Measurements from ENCODE around the gene RTP1. TPM values are rescaled to one million over a fixed set of nuclear protein-coding genes. Genes with fewer than 3 reads are reported as not detected.

The RTP1 gene
- total RNA-seq, 3 donors from 2014 or later = not detected

DNA sequence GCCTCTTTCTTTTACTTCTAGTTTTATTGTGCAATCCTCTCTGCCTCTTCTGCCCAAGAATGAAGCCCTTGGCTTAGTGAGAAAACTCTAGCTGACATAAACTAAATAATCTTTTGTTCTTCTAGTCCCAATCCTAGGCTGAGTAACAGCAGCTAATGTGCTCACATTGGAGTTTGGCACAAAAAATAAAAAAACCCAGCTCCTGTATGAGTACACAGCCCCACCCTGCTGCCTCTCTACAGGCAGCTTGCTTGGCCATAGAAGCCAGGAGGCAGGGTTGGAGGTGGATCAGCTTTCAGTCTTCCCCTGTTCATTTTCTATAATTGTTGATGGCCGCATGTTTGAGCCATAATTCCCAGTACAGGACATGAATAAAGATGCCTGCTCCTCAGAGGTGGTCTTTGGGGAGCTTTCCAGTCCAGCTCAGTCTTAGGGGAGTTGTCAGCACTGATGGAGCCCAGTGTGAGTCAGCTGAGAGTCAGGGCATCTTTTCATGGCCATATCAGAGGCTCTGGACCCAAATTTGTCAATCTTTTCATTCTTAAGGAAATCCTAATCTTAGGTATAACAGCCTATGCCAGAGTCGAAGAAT, 46.7 kb downstream of the RTP1 start:
- Histone ChIP-seq H3K27ac (no peak overlapping the region), H3K4me3 (no peak overlapping the region), H3K4me1 (no peaks in the 10 kb centered on the region), H3K36me3 (no peaks in the 10 kb centered on the region), H3K9me3 (no peaks in the 10 kb centered on the region), H3K27me3 (no peaks in the 10 kb centered on the region)
- DNase-seq (ENCODE audit: low spot score in 2 of 2) = no peak
- intact Hi-C loops (cut with DNase I; ENCODE audit: low total_unique reads) = no loop called here
- TF ChIP-seq, protein P1, sequence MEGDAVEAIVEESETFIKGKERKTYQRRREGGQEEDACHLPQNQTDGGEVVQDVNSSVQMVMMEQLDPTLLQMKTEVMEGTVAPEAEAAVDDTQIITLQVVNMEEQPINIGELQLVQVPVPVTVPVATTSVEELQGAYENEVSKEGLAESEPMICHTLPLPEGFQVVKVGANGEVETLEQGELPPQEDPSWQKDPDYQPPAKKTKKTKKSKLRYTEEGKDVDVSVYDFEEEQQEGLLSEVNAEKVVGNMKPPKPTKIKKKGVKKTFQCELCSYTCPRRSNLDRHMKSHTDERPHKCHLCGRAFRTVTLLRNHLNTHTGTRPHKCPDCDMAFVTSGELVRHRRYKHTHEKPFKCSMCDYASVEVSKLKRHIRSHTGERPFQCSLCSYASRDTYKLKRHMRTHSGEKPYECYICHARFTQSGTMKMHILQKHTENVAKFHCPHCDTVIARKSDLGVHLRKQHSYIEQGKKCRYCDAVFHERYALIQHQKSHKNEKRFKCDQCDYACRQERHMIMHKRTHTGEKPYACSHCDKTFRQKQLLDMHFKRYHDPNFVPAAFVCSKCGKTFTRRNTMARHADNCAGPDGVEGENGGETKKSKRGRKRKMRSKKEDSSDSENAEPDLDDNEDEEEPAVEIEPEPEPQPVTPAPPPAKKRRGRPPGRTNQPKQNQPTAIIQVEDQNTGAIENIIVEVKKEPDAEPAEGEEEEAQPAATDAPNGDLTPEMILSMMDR (IDR thresholded peaks at IDR 0.05) = no peak
- no peak for TF ChIP-seq POLR2A (IDR thresholded peaks at IDR 0.05)
- TF ChIP-seq POLR2AphosphoS5 (IDR thresholded peaks at IDR 0.05) = no peak

DNA sequence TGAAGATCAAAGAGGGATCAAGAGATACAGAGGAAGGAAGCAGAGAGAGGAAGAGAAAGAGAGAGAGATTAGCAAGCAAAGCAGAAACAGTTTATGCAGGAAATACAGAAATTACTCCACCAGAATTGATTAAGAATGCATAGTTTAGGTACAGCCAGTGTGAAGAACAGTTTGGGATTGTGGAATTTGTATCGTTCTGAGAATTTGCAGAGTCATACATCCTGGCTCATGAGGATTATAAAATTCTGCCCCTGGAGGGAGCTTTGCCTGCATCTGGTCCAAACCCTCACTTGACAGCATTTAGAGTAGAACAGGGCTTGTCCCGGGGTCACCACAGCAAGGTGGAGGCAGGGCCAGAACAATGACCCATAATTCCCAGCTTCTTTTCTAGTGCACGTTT, 50.1 kb downstream of the RTP1 start:
- no peaks in the 10 kb centered on the region for H3K4me1 ChIP-seq
- H3K27ac ChIP-seq = no peak overlapping the region
- H3K36me3 ChIP-seq = no peaks in the 10 kb centered on the region
- H3K9me3 ChIP-seq = no peaks in the 10 kb centered on the region
- H3K4me3 ChIP-seq = no peak overlapping the region
- DNase-seq (ENCODE audit: low spot score in 2 of 2) = no peak
- intact Hi-C loops (cut with DNase I; ENCODE audit: low total_unique reads) = no loop called here
- H3K27me3 ChIP-seq = no peaks in the 10 kb centered on the region
- TF ChIP-seq POLR2A (IDR thresholded peaks at IDR 0.05) (no peak), POLR2AphosphoS5 (IDR thresholded peaks at IDR 0.05) (no peak)
- TF ChIP-seq, protein P1 (IDR thresholded peaks at IDR 0.05) = no peak

Other genes with a start within 250 kb of the RTP1 start
- gene RPL39L, start 58.0 kb upstream of the RTP1 start, total RNA-seq = 10 to 100 TPM in 2 of 3 donors, 1 to 10 TPM in 1; 5.4 to 15.4 (median 14.6) TPM
- gene MASP1, start 94.3 kb downstream of the RTP1 start, total RNA-seq = 10 to 100 TPM in 1 of 3 donors, 1 to 10 TPM in 1, under 1 TPM in 1; 0.33 to 11.5 (median 1.3) TPM
- gene RTP4, start 170.9 kb downstream of the RTP1 start, total RNA-seq = 1 to 10 TPM in 2 of 3 donors, under 1 TPM in 1; 0.32 to 7.2 (median 2.3) TPM